CD4-positive, alpha-beta memory T cell (primary cell): ENCODE data around the gene RND3. TPM values are rescaled to one million over a fixed set of nuclear protein-coding genes. Genes with fewer than 3 reads are reported as not detected.
A peak's percentile ranks its signal among the peaks of the same experiment; 100 is the strongest.

Experiments
- CTCF ChIA-PET: fragments of 350-600 bp; sonication (Branson Sonifier 250); formaldehyde crosslinking; loops from one replicate; lab custom pipeline; 2021; ENCODE audit warnings: inconsistent platforms; ENCODE audit not compliant: partially characterized antibody; lab: Charles Lee
- POLR2A ChIA-PET: fragments of 350-600 bp; sonication (Branson Sonifier 250); formaldehyde crosslinking; loops from one replicate; lab custom pipeline; 2021; ENCODE audit not compliant: partially characterized antibody; lab: Charles Lee
- DNase-seq, 5 donors: peaks; one replicate each; pipeline versions ENCODE4 v3.0.0 to v3.0.0-alpha.2; 2020 to 2022; ENCODE audit warnings: mixed read lengths in 1 of 5
- H3K27ac ChIP-seq: one replicate; pipeline ENCODE4 v1.7.0; 2013; ENCODE audit warnings: low read depth, low read length
- H3K27me3 ChIP-seq: 2 replicates; pipeline ENCODE4 v1.7.0; 2013; ENCODE audit warnings: mild to moderate bottlenecking, low read length, moderate library complexity; ENCODE audit not compliant: insufficient read depth
- H3K36me3 ChIP-seq: 2 replicates; pipeline ENCODE4 v1.7.0; 2013; ENCODE audit warnings: mild to moderate bottlenecking, low read length, moderate library complexity; ENCODE audit not compliant: insufficient read depth
- H3K4me1 ChIP-seq: 2 replicates; pipeline ENCODE4 v1.7.0; 2013; ENCODE audit warnings: mild to moderate bottlenecking, low read length, moderate library complexity; ENCODE audit not compliant: insufficient read depth
- H3K4me3 ChIP-seq, 2 donors: one replicate each; pipeline ENCODE4 v1.7.0; 2013; ENCODE audit warnings: low read length in 2 of 2, mild to moderate bottlenecking in 1 of 2
- H3K9me3 ChIP-seq, 2 donors: one replicate each; pipeline ENCODE4 v1.7.0; 2013; ENCODE audit warnings: low read length in 2 of 2, control low read depth in 1 of 2; ENCODE audit not compliant: control insufficient read depth in 1 of 2
- H3K27ac Mint-ChIP-seq, 7 donors: one replicate each; pipeline ENCODE4 v1.8.0; 2020 to 2021; ENCODE audit warnings: mixed read lengths in 7 of 7, mild to moderate bottlenecking in 6 of 7, inconsistent platforms in 3 of 7, moderate library complexity in 3 of 7
- H3K27me3 Mint-ChIP-seq, 2 donors: one replicate each; pipeline ENCODE4 v1.8.0; 2020 to 2021; ENCODE audit warnings: mixed read lengths in 2 of 2
- H3K36me3 Mint-ChIP-seq, 2 donors: one replicate each; pipeline ENCODE4 v1.8.0; 2020 to 2021; ENCODE audit warnings: mixed read lengths in 2 of 2, inconsistent platforms in 1 of 2, mild to moderate bottlenecking in 1 of 2
- H3K4me1 Mint-ChIP-seq, 4 donors: one replicate each; pipeline ENCODE4 v1.8.0; 2020 to 2021; ENCODE audit warnings: mixed read lengths in 4 of 4, mild to moderate bottlenecking in 1 of 4
- H3K4me3 Mint-ChIP-seq, 8 donors: one replicate each; pipeline ENCODE4 v1.8.0; 2020 to 2021; ENCODE audit warnings: mixed read lengths in 8 of 8, mild to moderate bottlenecking in 7 of 8, moderate library complexity in 6 of 8, inconsistent platforms in 3 of 8
- H3K9me3 Mint-ChIP-seq, 8 donors: one replicate each; pipeline ENCODE4 v1.8.0; 2020 to 2021; ENCODE audit warnings: mixed read lengths in 8 of 8, mild to moderate bottlenecking in 5 of 8, inconsistent platforms in 3 of 8, moderate library complexity in 1 of 8
- intact Hi-C: fragments of 100-400 bp; cut with micrococcal nuclease; formaldehyde crosslinking; loops from one replicate; pipeline ENCODE4 v1.15.1; 2023
- polyA plus RNA-seq, 2 donors: library from polyadenylated mRNA; unstranded; fragments of 300-500 nt; fragmentation: Illumina TruSeq; gene quantifications; one replicate each; pipeline ENCODE4 v1.2.3, GENCODE V29; 2021
- total RNA-seq, 2 experiments: library from RNA; stranded (reverse); gene quantifications; one replicate each; pipeline ENCODE4 v1.2.3, GENCODE V29; 2021

Gene RND3
- total and polyA plus RNA-seq, 4 experiments from 2014 or later = not detected

DNA sequence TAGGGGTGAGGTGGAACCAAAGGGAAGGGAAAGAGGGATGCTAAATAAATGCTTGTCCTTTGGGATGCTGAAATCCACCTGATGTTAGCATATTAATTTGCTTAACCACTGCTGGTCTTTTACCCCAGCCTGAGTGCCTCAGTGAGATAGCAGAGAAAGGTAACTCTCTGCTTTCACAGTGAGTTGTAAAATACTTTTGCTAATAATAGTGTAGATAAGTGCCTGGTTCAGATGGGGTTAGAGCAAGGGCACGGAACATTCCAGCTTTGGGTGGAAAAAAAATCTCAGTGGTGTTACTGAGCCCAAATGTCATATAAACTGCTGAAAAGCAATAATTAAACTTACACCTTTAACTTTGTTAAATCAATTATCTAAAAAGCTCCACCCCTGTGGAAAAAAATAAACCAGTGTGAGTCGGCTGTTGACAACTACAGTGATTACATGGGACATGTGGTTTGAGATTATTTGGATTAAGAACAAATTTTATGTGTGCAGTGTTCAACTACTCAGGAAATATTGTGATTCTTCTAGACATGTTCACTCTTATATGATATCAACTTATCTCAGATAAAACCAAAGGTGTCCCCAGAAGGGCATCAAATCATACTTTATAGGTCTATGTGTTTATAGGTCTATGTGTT lies 21.1 kb upstream of the RND3 start:
- H3K4me3 Mint-ChIP-seq = no peak overlapping the region
- H3K27ac ChIP-seq = no peak overlapping the region
- H3K27me3 ChIP-seq = no peaks in the 10 kb centered on the region
- DNase-seq = no peak
- H3K27ac Mint-ChIP-seq = no peak overlapping the region
- POLR2A ChIA-PET = no interaction called here
- H3K4me3 ChIP-seq = no peak overlapping the region
- no peaks in the 10 kb centered on the region for H3K36me3 Mint-ChIP-seq
- intact Hi-C loops = no loop called here
- no peaks in the 10 kb centered on the region for H3K4me1 Mint-ChIP-seq
- H3K9me3 ChIP-seq = no peaks in the 10 kb centered on the region
- peaks cover 0 to 3% of the 10 kb centered on the region in 2 donors for H3K27me3 Mint-ChIP-seq
- H3K4me1 ChIP-seq = no peaks in the 10 kb centered on the region
- CTCF ChIA-PET = no interaction called here
- H3K9me3 Mint-ChIP-seq = peaks cover 0 to 2% (median 0%) of the 10 kb centered on the region in 8 donors
- no peaks in the 10 kb centered on the region for H3K36me3 ChIP-seq

- H3K4me3 Mint-ChIP-seq = no peak overlapping the region
- H3K4me1 Mint-ChIP-seq = no peaks in the 10 kb centered on the region
- H3K27me3 ChIP-seq = no peaks in the 10 kb centered on the region
- CTCF ChIA-PET = no interaction called here
- no peaks in the 10 kb centered on the region for H3K36me3 ChIP-seq
- H3K27ac ChIP-seq = no peak overlapping the region
- no peak for DNase-seq
- no peak overlapping the region for H3K27ac Mint-ChIP-seq
- peaks cover 0 to 2% (median 0%) of the 10 kb centered on the region in 8 donors for H3K9me3 Mint-ChIP-seq
- intact Hi-C loops = no loop called here
- H3K9me3 ChIP-seq = no peaks in the 10 kb centered on the region
- no peaks in the 10 kb centered on the region for H3K4me1 ChIP-seq
- H3K36me3 Mint-ChIP-seq = no peaks in the 10 kb centered on the region
- POLR2A ChIA-PET = no interaction called here
- peaks cover 0 to 3% of the 10 kb centered on the region in 2 donors for H3K27me3 Mint-ChIP-seq
- no peak overlapping the region for H3K4me3 ChIP-seq
These were observed 19.6 kb upstream of the RND3 start for GRCh38 chr2:150507071-150507470.

- no peaks in the 10 kb centered on the region for H3K27me3 ChIP-seq
These were observed 17.7 kb upstream of the RND3 start for GRCh38 chr2:150505178-150505577.

GRCh38 chr2:150495993-150496627 lies 8.6 kb upstream of the RND3 start:
- H3K36me3 Mint-ChIP-seq = no peaks in the 10 kb centered on the region
- H3K4me1 ChIP-seq = no peaks in the 10 kb centered on the region
- intact Hi-C loops = no loop called here
- no peak overlapping the region for H3K4me3 ChIP-seq
- peaks cover 0 to 4% (median 0%) of the 10 kb centered on the region in 8 donors for H3K9me3 Mint-ChIP-seq
- no peak overlapping the region for H3K4me3 Mint-ChIP-seq
- POLR2A ChIA-PET = interaction anchor here (0.6 kb wide), 1 partner anchor 18 kb away, joined by 3 read pairs; no protein-coding TSS in a partner anchor
- CTCF ChIA-PET = no interaction called here
- no peak for DNase-seq
- H3K27ac Mint-ChIP-seq = no peak overlapping the region
- H3K27me3 ChIP-seq = no peaks in the 10 kb centered on the region
- H3K27me3 Mint-ChIP-seq = peaks cover 0 to 5% of the 10 kb centered on the region in 2 donors
- no peaks in the 10 kb centered on the region for H3K4me1 Mint-ChIP-seq
- H3K36me3 ChIP-seq = no peaks in the 10 kb centered on the region
- no peak overlapping the region for H3K27ac ChIP-seq
- no peaks in the 10 kb centered on the region for H3K9me3 ChIP-seq

More at GRCh38 chr2:150505178-150505577, 17.7 kb upstream of the RND3 start:
- intact Hi-C loops = no loop called here
- no peaks in the 10 kb centered on the region for H3K4me1 ChIP-seq
- Mint-ChIP-seq H3K27me3 (peaks cover 0 to 3% of the 10 kb centered on the region in 2 donors), H3K9me3 (peaks cover 0 to 2% (median 0%) of the 10 kb centered on the region in 8 donors), H3K27ac (no peak overlapping the region), H3K4me3 (no peak overlapping the region), H3K36me3 (no peaks in the 10 kb centered on the region), H3K4me1 (no peaks in the 10 kb centered on the region)
- DNase-seq = no peak
- POLR2A ChIA-PET = no interaction called here
- no peak overlapping the region for H3K27ac ChIP-seq
- no peaks in the 10 kb centered on the region for H3K9me3 ChIP-seq
- CTCF ChIA-PET = no interaction called here
- H3K36me3 ChIP-seq = no peaks in the 10 kb centered on the region
- no peak overlapping the region for H3K4me3 ChIP-seq

DNA sequence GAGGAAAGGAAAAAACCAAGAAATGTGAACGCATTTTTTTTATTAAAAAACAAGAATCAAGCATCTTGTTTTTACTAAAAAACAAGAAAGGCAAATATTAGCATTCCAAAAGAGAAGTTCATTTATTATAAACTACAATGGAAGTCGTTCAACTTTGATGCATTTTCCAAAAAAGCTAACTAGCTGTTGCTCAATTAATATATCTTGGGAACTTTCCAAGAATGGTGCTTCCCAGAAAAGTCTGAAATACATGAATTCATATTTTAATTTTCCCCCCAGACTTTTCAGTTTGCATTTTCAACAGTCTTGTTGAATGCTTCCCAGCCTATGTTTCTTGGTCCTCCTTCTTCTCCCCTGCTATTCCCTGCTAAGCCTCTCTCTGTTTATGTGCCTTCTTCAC lies 7.5 kb upstream of the RND3 start:
- peaks cover 0 to 2% (median 0%) of the 10 kb centered on the region in 8 donors for H3K9me3 Mint-ChIP-seq
- CTCF ChIA-PET = no interaction called here

DNA sequence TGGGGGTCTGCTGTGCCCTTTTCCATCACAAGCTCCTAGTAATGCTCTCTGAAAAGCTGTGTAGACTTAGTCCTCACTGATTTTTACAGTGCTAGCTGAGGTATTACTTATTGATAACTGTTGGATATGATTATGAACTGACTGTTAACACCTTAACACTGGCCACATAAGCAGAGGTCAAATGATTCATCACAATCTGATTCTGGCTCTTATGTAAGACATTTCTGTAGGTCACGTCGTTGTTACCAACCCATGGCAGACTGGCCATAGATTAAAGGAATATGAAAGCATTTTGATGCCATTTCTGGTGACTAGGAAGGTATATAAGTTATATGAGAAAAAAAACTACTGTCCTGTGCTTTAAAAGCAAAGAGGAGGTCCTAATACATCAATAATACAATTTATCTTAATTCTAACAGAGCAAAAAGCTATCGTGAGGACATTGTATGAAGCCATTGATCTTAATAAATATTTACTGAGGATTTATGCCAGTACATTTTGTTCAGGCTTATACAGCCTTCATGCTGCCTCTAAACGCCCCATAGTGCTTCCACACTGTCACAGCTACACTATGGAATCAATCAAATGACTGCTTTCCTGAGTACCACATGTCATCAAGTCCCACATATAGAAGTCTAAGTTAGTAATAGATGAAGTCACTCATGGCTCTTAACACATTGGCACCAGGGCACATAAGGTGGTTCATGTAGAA lies 6.9 kb upstream of the RND3 start:
- Histone ChIP-seq H3K4me1 (no peaks in the 10 kb centered on the region), H3K27ac (no peak overlapping the region), H3K4me3 (no peak overlapping the region), H3K36me3 (no peaks in the 10 kb centered on the region), H3K9me3 (no peaks in the 10 kb centered on the region), H3K27me3 (no peaks in the 10 kb centered on the region)
- no peaks in the 10 kb centered on the region for H3K4me1 Mint-ChIP-seq
- ChIA-PET CTCF (no interaction called here), POLR2A (no interaction called here)
- H3K27ac Mint-ChIP-seq = peak overlapping the region in 1 of 7 donors; percentile 27
- H3K27me3 Mint-ChIP-seq = peaks cover 2 to 8% of the 10 kb centered on the region in 2 donors
- H3K9me3 Mint-ChIP-seq = peaks cover 0 to 2% (median 0%) of the 10 kb centered on the region in 8 donors
- DNase-seq = no peak
- H3K36me3 Mint-ChIP-seq = no peaks in the 10 kb centered on the region
- intact Hi-C loops = no loop called here
- H3K4me3 Mint-ChIP-seq = no peak overlapping the region

More for the DNA sequence above, 7.5 kb upstream of the RND3 start:
- Histone ChIP-seq H3K36me3 (no peaks in the 10 kb centered on the region), H3K4me1 (no peaks in the 10 kb centered on the region), H3K9me3 (no peaks in the 10 kb centered on the region), H3K27ac (no peak overlapping the region), H3K4me3 (no peak overlapping the region), H3K27me3 (no peaks in the 10 kb centered on the region)
- no peak overlapping the region for H3K27ac Mint-ChIP-seq
- POLR2A ChIA-PET = no interaction called here
- intact Hi-C loops = no loop called here
- no peak for DNase-seq
- peaks cover 0 to 8% of the 10 kb centered on the region in 2 donors for H3K27me3 Mint-ChIP-seq
- H3K4me1 Mint-ChIP-seq = no peaks in the 10 kb centered on the region
- H3K4me3 Mint-ChIP-seq = no peak overlapping the region
- no peaks in the 10 kb centered on the region for H3K36me3 Mint-ChIP-seq

GRCh38 chr2:150491943-150492342 lies 4.5 kb upstream of the RND3 start:
- Mint-ChIP-seq H3K27me3 (peaks cover 11 to 13% of the 10 kb centered on the region in 2 donors), H3K4me3 (no peak overlapping the region), H3K36me3 (no peaks in the 10 kb centered on the region), H3K9me3 (peaks cover 0 to 2% (median 0%) of the 10 kb centered on the region in 8 donors), H3K4me1 (peaks cover 0 to 8% (median 1%) of the 10 kb centered on the region in 4 donors), H3K27ac (no peak overlapping the region)
- intact Hi-C loops = no loop called here
- ChIA-PET POLR2A (no interaction called here), CTCF (no interaction called here)
- Histone ChIP-seq H3K27ac (no peak overlapping the region), H3K27me3 (peaks cover 1% of the 10 kb centered on the region), H3K36me3 (no peaks in the 10 kb centered on the region), H3K4me1 (no peaks in the 10 kb centered on the region), H3K9me3 (no peaks in the 10 kb centered on the region), H3K4me3 (no peak overlapping the region)
- DNase-seq = no peak
